ENCODE data around the gene RTP3.

DNA sequence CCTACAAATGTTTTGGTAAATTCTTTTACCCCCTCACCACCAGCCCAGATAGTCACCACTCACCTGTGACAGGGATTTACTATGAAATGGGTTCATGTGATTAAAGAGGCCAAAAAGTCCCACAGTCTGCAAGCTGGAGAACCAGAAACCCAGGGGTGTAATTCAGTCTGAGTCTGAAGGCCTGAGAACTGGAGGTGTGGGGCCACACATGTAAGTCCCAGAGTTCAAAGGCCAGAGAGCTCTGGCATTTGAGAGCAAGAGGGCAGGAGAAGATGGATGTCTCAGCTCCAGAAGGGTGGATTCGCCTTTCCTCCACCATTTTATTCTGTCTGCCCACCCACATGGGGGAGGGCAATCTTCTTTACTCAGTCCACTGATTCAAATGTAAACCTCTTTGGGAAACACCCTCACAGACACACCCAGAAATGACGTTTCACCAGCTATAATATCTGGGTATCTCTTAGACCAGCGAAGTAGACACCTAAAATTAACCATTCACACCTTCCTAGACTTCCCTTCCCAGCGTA, 11.9 kb downstream of the RTP3 start:
- TF ChIP-seq, protein P1, sequence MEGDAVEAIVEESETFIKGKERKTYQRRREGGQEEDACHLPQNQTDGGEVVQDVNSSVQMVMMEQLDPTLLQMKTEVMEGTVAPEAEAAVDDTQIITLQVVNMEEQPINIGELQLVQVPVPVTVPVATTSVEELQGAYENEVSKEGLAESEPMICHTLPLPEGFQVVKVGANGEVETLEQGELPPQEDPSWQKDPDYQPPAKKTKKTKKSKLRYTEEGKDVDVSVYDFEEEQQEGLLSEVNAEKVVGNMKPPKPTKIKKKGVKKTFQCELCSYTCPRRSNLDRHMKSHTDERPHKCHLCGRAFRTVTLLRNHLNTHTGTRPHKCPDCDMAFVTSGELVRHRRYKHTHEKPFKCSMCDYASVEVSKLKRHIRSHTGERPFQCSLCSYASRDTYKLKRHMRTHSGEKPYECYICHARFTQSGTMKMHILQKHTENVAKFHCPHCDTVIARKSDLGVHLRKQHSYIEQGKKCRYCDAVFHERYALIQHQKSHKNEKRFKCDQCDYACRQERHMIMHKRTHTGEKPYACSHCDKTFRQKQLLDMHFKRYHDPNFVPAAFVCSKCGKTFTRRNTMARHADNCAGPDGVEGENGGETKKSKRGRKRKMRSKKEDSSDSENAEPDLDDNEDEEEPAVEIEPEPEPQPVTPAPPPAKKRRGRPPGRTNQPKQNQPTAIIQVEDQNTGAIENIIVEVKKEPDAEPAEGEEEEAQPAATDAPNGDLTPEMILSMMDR (conservative IDR thresholded peaks at IDR 0.05): no peak
- TF ChIP-seq ZFX (IDR thresholded peaks at IDR 0.05): no peak

All from C4-2B (cell line).